NCI-H1694 (cell line): Measurements from ENCODE around the gene FLAD1.

Experiments
- DNase-seq: peaks from one replicate; lab custom pipeline; 2025; lab: John Stamatoyannopoulos, UW

The FLAD1 gene

GRCh38 chr1:155038602-155039307 is 55.6 kb downstream of the FLAD1 start:
- DNase-seq: no peak

GRCh38 chr1:155039308-155039669 is 56.1 kb downstream of the FLAD1 start:
- no peak for DNase-seq

- no peak for DNase-seq
These were observed 57.4 kb downstream of the FLAD1 start for GRCh38 chr1:155040358-155041093.
